AG10803 (cell line): ENCODE results near the gene CDH23.

Source experiments
- DNase-seq: peaks from one replicate; pipeline ENCODE4 v3.0.0; 2010; ENCODE audit warnings: low read depth
- H3K4me3 ChIP-seq: 2 replicates; pipeline ENCODE4 v1.5.1; 2011; ENCODE audit warnings: mild to moderate bottlenecking, low read length, control low read depth
- TF ChIP-seq, protein P1 (sequence below): conservative IDR thresholded peaks from 2 replicates; pipeline ENCODE4 v1.5.1; 2011; ENCODE audit warnings: mild to moderate bottlenecking, low read length, control low read depth, inconsistent platforms

The CDH23 gene

DNA sequence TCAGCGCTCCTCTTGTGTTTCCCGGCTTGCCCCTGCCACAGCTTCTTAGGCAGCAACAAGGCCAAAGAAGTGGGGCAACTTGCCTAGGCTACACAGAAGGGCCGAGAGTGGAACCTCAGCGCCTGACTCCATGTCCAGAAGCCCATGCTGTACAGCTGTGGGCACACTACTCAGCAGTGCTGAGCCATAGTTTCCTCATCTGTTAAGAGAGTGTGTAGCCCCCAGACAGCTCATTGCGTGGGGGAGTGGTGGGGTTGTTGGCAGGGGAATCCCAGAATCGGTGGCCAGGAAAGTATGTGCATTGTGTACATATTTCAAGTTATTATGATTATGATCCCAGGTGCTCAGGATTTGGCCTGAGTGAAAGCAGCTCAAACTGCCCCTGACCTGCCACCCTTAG lies 96.2 kb downstream of the CDH23 start:
- TF ChIP-seq, protein P1, sequence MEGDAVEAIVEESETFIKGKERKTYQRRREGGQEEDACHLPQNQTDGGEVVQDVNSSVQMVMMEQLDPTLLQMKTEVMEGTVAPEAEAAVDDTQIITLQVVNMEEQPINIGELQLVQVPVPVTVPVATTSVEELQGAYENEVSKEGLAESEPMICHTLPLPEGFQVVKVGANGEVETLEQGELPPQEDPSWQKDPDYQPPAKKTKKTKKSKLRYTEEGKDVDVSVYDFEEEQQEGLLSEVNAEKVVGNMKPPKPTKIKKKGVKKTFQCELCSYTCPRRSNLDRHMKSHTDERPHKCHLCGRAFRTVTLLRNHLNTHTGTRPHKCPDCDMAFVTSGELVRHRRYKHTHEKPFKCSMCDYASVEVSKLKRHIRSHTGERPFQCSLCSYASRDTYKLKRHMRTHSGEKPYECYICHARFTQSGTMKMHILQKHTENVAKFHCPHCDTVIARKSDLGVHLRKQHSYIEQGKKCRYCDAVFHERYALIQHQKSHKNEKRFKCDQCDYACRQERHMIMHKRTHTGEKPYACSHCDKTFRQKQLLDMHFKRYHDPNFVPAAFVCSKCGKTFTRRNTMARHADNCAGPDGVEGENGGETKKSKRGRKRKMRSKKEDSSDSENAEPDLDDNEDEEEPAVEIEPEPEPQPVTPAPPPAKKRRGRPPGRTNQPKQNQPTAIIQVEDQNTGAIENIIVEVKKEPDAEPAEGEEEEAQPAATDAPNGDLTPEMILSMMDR, result no peak
- H3K4me3 ChIP-seq, result no peak overlapping the region

DNA sequence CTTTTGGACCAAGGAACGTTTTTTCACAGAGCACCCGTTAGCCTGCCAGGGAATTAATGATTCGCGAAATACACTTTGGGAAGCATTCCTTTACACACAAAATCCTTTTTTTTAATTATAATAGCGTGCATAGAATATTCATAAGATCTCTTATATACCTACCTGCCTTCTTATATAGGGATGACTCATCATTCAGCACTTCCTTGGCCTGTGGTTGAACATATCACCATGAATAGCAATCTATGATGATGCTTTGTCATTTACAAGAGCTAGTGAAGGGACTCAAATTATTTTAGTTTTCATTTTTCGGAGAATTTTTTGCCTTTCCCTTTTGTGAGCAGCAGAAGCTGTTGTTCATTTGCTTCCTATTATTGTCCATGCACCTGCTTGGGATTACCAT lies 97.0 kb downstream of the CDH23 start:
- TF ChIP-seq, protein P1, result no peak
- DNase-seq, result no peak
- H3K4me3 ChIP-seq, result no peak overlapping the region

More for the DNA sequence above, 96.2 kb downstream of the CDH23 start:
- no peak for DNase-seq

DNA sequence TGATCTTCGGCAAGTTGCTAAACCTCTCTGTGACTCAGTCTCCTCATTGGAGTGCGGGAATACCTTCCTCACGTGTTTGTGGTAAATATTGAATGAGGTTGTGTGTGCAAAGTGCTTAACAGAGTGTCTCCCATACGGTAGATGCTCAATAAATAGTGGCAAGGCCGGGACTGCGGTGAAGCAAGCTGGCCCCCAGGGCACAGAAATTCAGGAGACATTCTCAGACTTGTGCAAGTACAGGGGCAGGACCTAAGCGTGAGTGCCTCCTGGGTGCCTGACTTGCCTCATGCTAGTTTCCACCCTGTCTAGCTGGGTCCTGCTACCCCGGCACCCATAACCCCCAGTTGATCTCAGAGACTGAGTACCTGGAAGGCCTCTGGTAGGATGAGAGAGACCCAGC lies 97.8 kb downstream of the CDH23 start:
- no peak overlapping the region for H3K4me3 ChIP-seq
- TF ChIP-seq, protein P1, result no peak
- DNase-seq, result no peak

DNA sequence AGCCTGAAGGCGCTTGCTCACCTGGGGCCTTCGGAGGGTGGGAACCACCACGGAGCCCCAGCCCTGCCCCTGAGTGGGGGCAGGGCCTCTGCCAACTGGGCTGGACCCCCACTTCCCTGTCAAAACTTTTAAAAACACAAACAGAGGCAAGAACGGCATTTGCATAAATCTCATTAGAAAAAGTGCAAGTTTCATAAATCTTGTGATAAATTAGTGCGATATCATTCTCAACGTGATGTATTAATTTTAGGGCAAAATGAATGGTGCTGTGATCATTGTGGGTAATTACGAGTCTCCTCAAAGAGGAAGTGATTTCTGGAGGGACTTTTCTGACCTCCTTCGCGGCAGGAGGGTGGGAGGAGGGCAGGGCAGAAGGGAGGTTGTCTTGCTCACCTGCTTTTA lies 98.3 kb downstream of the CDH23 start:
- no peak for DNase-seq
- TF ChIP-seq, protein P1, result no peak
- no peak overlapping the region for H3K4me3 ChIP-seq

DNA sequence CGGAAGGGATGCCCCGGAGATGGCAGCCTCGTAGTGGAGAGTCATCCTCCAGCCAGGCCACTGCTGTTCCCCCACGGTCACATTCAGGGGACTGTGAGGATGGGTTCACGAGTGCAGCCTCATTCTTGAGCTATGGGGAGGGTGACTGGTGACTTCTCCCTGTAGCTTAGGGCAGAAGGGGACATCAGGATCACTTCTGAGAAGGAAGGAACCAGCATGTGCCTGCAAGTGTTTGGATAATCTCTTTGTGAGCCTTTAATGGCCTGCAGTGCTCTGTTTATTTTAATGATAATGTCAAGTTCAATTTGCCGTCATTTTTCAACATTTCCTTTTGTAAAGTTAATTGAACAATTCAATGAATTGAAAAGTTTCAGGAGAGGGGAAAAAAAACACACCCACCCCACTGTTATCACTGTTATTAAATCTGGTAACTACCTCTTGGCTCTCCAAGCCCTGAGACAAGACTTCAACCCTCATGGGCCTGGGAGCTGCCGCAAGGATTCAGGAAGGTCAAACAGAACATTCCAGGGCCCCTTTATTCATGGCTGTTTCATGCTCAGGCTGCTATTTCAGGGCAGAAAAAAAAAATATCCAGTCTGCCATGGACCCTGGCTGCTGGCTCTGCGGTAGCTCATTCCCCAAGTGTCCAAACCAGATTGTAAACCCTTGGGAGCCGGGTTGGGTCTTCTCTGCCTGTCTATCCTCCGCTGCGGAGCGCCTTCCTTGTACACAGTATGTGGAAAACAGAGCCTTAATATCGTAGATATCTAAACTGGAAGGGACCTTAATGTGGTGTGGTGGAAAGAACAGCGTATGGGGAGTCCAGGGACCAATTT lies 100.4 kb downstream of the CDH23 start:
- DNase-seq, result no peak
- TF ChIP-seq, protein P1, result no peak

DNA sequence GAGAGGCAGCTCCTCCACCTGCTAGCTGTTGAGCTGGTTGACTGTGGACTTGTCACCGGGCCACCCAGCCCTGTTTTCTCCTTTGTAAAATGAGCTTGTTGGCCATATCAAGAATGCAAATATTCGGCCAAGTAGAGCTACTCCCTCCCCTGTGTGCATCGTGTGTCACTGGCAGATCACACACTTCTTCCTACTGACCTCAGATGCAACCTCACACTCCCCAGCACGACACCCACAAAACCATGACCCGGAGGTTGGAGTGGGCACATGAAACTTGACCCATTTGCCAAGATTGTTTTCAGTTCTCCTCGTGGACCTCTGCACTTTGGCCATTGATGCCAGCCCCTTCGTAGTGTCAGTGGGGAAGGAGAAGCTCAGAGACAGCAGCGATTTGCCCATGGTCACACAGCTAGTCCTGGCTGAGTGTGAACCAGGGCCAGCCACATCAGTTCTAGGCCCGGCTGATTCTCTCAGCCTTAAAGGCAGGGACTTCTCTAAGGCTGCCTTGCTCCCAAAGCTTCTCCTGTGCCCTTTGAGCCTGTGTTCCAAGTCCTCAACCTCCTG lies 101.1 kb downstream of the CDH23 start:
- DNase-seq, result no peak

More for the DNA sequence above, 100.4 kb downstream of the CDH23 start:
- H3K4me3 ChIP-seq, result no peak overlapping the region

More for the DNA sequence above, 101.1 kb downstream of the CDH23 start:
- TF ChIP-seq, protein P1, result no peak
- no peak overlapping the region for H3K4me3 ChIP-seq
